Stimulated activated naive B cell treated with anti-CD40 and anti-IgM and Interleukin-4, amounts not matched to agents 10 μg/mL and 1 μg/mL and 100 μg/mL, for 72 hours (primary cell): ENCODE results near the gene ATP1A3.
"Not testable (repeated sequence)": the region's sequence is repeated elsewhere in the genome, so short reads cannot be mapped to it uniquely, and the experiment has no call there.

Source experiments
- ATAC-seq, 2 donors: fragments of 150-1000 bp; cut with Tn5 transposase; replicated peaks; 2 replicates each; pipeline ENCODE4 v1.10.0; 2021; ENCODE audit warnings: moderate library complexity in 1 of 2
- DNase-seq: peaks from one replicate; pipeline ENCODE4 v3.0.0; 2021
- H3K27ac Mint-ChIP-seq: one replicate; pipeline ENCODE4 v1.8.0; 2022; ENCODE audit warnings: mild to moderate bottlenecking, mixed read lengths
- H3K27me3 Mint-ChIP-seq, 2 donors: one replicate each; pipeline ENCODE4 v1.8.0; 2022; ENCODE audit warnings: mixed read lengths in 2 of 2
- H3K36me3 Mint-ChIP-seq, 2 donors: one replicate each; pipeline ENCODE4 v1.8.0; 2022; ENCODE audit warnings: mixed read lengths in 2 of 2, mild to moderate bottlenecking in 1 of 2
- H3K4me1 Mint-ChIP-seq, 2 donors: one replicate each; pipeline ENCODE4 v1.8.0; 2022; ENCODE audit warnings: mixed read lengths in 2 of 2, mild to moderate bottlenecking in 1 of 2
- H3K4me3 Mint-ChIP-seq, 2 donors: one replicate each; pipeline ENCODE4 v1.8.0; 2022; ENCODE audit warnings: mild to moderate bottlenecking in 2 of 2, mixed read lengths in 2 of 2, moderate library complexity in 1 of 2
- H3K9me3 Mint-ChIP-seq, 2 donors: one replicate each; pipeline ENCODE4 v1.8.0; 2022; ENCODE audit warnings: mixed read lengths in 2 of 2, mild to moderate bottlenecking in 1 of 2

ATP1A3 gene

GRCh38 chr19:41957838-41958366, 36.1 kb downstream of the ATP1A3 start:
- H3K27ac Mint-ChIP-seq, result peak overlapping the region; percentile 66
- H3K9me3 Mint-ChIP-seq, result no peaks in the 10 kb centered on the region
- ATAC-seq, result peak; percentile 54 to 58
- peaks cover 17 to 24% of the 10 kb centered on the region in 2 donors for H3K4me1 Mint-ChIP-seq
- peak overlapping the region; percentile 90 to 94 for H3K4me3 Mint-ChIP-seq
- DNase-seq, result peak; percentile 51
- H3K36me3 Mint-ChIP-seq, result peaks cover 0 to 9% of the 10 kb centered on the region in 2 donors
- no peaks in the 10 kb centered on the region for H3K27me3 Mint-ChIP-seq

- no peak for ATAC-seq
- H3K27ac Mint-ChIP-seq, result peak overlapping the region; percentile 66
- no peaks in the 10 kb centered on the region for H3K9me3 Mint-ChIP-seq
- H3K27me3 Mint-ChIP-seq, result no peaks in the 10 kb centered on the region
- peaks cover 17 to 24% of the 10 kb centered on the region in 2 donors for H3K4me1 Mint-ChIP-seq
- no peak for DNase-seq
- peak overlapping the region; percentile 90 to 94 for H3K4me3 Mint-ChIP-seq
- H3K36me3 Mint-ChIP-seq, result peaks cover 0 to 9% of the 10 kb centered on the region in 2 donors
These were observed 36.7 kb downstream of the ATP1A3 start for GRCh38 chr19:41957161-41957837.

GRCh38 chr19:41956621-41957020, 37.4 kb downstream of the ATP1A3 start:
- Mint-ChIP-seq H3K9me3 (no peaks in the 10 kb centered on the region), H3K27ac (no peak overlapping the region), H3K27me3 (no peaks in the 10 kb centered on the region), H3K36me3 (peaks cover 0 to 9% of the 10 kb centered on the region in 2 donors), H3K4me1 (peaks cover 20 to 27% of the 10 kb centered on the region in 2 donors), H3K4me3 (no peak overlapping the region)
- ATAC-seq (no peak), DNase-seq (no peak)

GRCh38 chr19:41955521-41955920, 38.5 kb downstream of the ATP1A3 start:
- ATAC-seq (no peak), DNase-seq (no peak)
- Mint-ChIP-seq H3K9me3 (no peaks in the 10 kb centered on the region), H3K4me3 (no peak overlapping the region), H3K4me1 (peaks cover 27 to 37% of the 10 kb centered on the region in 2 donors), H3K27me3 (no peaks in the 10 kb centered on the region), H3K27ac (no peak overlapping the region), H3K36me3 (peaks cover 0 to 9% of the 10 kb centered on the region in 2 donors)

- H3K36me3 Mint-ChIP-seq, result peaks cover 4 to 9% of the 10 kb centered on the region in 2 donors
- peak; percentile 76 for DNase-seq
- H3K4me1 Mint-ChIP-seq, result peaks cover 30 to 43% of the 10 kb centered on the region in 2 donors
- H3K9me3 Mint-ChIP-seq, result peaks cover 0 to 3% of the 10 kb centered on the region in 2 donors
- no peaks in the 10 kb centered on the region for H3K27me3 Mint-ChIP-seq
- peak; percentile 94 to 95 for ATAC-seq
- peak overlapping the region; percentile 93 for H3K27ac Mint-ChIP-seq
- H3K4me3 Mint-ChIP-seq, result peak overlapping the region; percentile 69 to 70
These were observed 42.3 kb downstream of the ATP1A3 start for GRCh38 chr19:41951686-41952172.

- H3K4me3 Mint-ChIP-seq, result no peak overlapping the region
These were observed 46.9 kb downstream of the ATP1A3 start for GRCh38 chr19:41947091-41947490.

GRCh38 chr19:41945135-41945766, 48.8 kb downstream of the ATP1A3 start:
- Mint-ChIP-seq H3K9me3 (peaks cover 0 to 3% of the 10 kb centered on the region in 2 donors), H3K4me1 (peaks cover 58 to 76% of the 10 kb centered on the region in 2 donors)

More at GRCh38 chr19:41947091-41947490, 46.9 kb downstream of the ATP1A3 start:
- Mint-ChIP-seq H3K4me1 (peaks cover 58 to 81% of the 10 kb centered on the region in 2 donors), H3K36me3 (peaks cover 4 to 10% of the 10 kb centered on the region in 2 donors), H3K27me3 (no peaks in the 10 kb centered on the region), H3K9me3 (peaks cover 0 to 3% of the 10 kb centered on the region in 2 donors), H3K27ac (peak overlapping the region; percentile 92)
- ATAC-seq (no peak), DNase-seq (no peak)

GRCh38 chr19:41944336-41944735, 49.7 kb downstream of the ATP1A3 start:
- ATAC-seq (no peak), DNase-seq (no peak)
- H3K4me1 Mint-ChIP-seq, result peaks cover 56 to 75% of the 10 kb centered on the region in 2 donors
- H3K4me3 Mint-ChIP-seq, result peak overlapping the region in 1 of 2 donors; percentile 72
- peaks cover 0 to 3% of the 10 kb centered on the region in 2 donors for H3K9me3 Mint-ChIP-seq
- peaks cover 6 to 22% of the 10 kb centered on the region in 2 donors for H3K36me3 Mint-ChIP-seq
- no peaks in the 10 kb centered on the region for H3K27me3 Mint-ChIP-seq
- H3K27ac Mint-ChIP-seq, result peak overlapping the region; percentile 99

More at GRCh38 chr19:41945135-41945766, 48.8 kb downstream of the ATP1A3 start:
- H3K27ac Mint-ChIP-seq, result peak overlapping the region; percentile 99
- DNase-seq, result peak; percentile 92
- no peaks in the 10 kb centered on the region for H3K27me3 Mint-ChIP-seq
- peak; percentile 89 to 90 for ATAC-seq
- H3K36me3 Mint-ChIP-seq, result peaks cover 4 to 18% of the 10 kb centered on the region in 2 donors
- H3K4me3 Mint-ChIP-seq, result peak overlapping the region; percentile 72

- H3K9me3 Mint-ChIP-seq, result no peaks in the 10 kb centered on the region
- H3K4me3 Mint-ChIP-seq, result peak overlapping the region; percentile 93 to 95
- peak overlapping the region; percentile 98 for H3K27ac Mint-ChIP-seq
- DNase-seq (no peak), ATAC-seq (no peak)
- H3K36me3 Mint-ChIP-seq, result peaks cover 2 to 16% of the 10 kb centered on the region in 2 donors
- peaks cover 51 to 71% of the 10 kb centered on the region in 2 donors for H3K4me1 Mint-ChIP-seq
- no peaks in the 10 kb centered on the region for H3K27me3 Mint-ChIP-seq
These were observed 52.4 kb downstream of the ATP1A3 start for GRCh38 chr19:41941410-41942202.

- no peak for DNase-seq
- H3K4me1 Mint-ChIP-seq, result peaks cover 50 to 71% of the 10 kb centered on the region in 2 donors
- no peaks in the 10 kb centered on the region for H3K9me3 Mint-ChIP-seq
- peak overlapping the region; percentile 99 for H3K27ac Mint-ChIP-seq
- ATAC-seq, result no peak
- H3K4me3 Mint-ChIP-seq, result peak overlapping the region; percentile 93 to 95
- H3K36me3 Mint-ChIP-seq, result peaks cover 2 to 15% of the 10 kb centered on the region in 2 donors
- no peaks in the 10 kb centered on the region for H3K27me3 Mint-ChIP-seq
These were observed 53.2 kb downstream of the ATP1A3 start for GRCh38 chr19:41940731-41941409.

GRCh38 chr19:41939861-41940730, 53.9 kb downstream of the ATP1A3 start:
- H3K27me3 Mint-ChIP-seq, result peaks cover 4 to 5% of the 10 kb centered on the region in 2 donors
- H3K27ac Mint-ChIP-seq, result peak overlapping the region; percentile 99
- H3K4me1 Mint-ChIP-seq, result peaks cover 47 to 70% of the 10 kb centered on the region in 2 donors
- no peaks in the 10 kb centered on the region for H3K9me3 Mint-ChIP-seq
- H3K4me3 Mint-ChIP-seq, result peak overlapping the region; percentile 93 to 95
- DNase-seq (peak; percentile 71), ATAC-seq (peak; percentile 62 to 68)
- peaks cover 2 to 15% of the 10 kb centered on the region in 2 donors for H3K36me3 Mint-ChIP-seq

GRCh38 chr19:41939209-41939608, 54.8 kb downstream of the ATP1A3 start:
- H3K9me3 Mint-ChIP-seq, H3K27me3 Mint-ChIP-seq, DNase-seq, ATAC-seq: not testable (repeated sequence)
- Mint-ChIP-seq H3K4me3 (peak overlapping the region; percentile 54 to 67), H3K27ac (peak overlapping the region; percentile 65), H3K36me3 (peaks cover 2 to 15% of the 10 kb centered on the region in 2 donors), H3K4me1 (peaks cover 47 to 70% of the 10 kb centered on the region in 2 donors)
